GM19372 (cell line): ENCODE data around the gene TRPM1.

Experiments used
- ATAC-seq: cut with Tn5 transposase; IDR thresholded peaks from one replicate; pipeline ENCODE4 v1.9.1; 2021; ENCODE audit warnings: mild to moderate bottlenecking, low read depth, moderate library complexity; ENCODE audit not compliant: unreplicated experiment

TRPM1 gene

GRCh38 chr15:31024979-31025378 lies 76.5 kb downstream of the TRPM1 start:
- ATAC-seq: no peak

DNA sequence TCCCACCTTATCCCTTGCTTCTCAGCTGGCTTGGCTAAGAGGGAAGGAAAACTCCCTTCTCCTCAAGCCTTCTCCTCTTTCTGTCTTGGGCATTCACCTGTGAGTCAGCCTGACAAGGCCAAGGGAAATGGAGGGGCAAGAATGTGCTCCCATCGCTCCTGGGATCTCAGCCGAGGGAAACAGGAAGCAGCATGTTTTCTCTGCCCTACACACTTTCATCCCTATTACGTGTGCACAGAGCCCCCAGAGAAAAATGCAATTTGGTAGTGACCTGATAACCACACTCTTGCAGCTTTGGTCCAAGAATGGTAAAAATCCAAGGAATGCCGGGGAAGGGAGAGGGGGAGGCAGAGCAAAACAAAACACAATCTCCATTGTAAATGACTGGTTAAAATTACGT lies 77.2 kb downstream of the TRPM1 start:
- ATAC-seq: no peak

DNA sequence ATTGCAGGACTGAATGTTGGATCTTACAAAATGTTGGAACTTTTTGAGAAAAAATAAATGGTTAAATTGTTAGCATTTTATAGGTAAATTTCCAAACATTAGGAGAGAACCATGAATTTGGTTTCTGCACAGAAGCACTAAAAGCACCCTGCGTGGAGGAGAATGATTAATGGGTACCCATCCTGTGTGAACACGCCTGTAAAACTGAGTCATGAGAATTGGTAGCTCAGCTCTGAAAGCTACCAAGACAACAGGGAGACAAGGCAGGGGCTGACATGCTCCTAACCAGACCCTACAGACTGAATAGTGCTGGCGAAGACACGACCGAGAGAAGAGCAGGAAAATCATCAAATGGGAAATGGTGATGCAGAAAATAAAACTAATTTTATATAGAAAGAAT lies 77.7 kb downstream of the TRPM1 start:
- ATAC-seq: no peak

DNA sequence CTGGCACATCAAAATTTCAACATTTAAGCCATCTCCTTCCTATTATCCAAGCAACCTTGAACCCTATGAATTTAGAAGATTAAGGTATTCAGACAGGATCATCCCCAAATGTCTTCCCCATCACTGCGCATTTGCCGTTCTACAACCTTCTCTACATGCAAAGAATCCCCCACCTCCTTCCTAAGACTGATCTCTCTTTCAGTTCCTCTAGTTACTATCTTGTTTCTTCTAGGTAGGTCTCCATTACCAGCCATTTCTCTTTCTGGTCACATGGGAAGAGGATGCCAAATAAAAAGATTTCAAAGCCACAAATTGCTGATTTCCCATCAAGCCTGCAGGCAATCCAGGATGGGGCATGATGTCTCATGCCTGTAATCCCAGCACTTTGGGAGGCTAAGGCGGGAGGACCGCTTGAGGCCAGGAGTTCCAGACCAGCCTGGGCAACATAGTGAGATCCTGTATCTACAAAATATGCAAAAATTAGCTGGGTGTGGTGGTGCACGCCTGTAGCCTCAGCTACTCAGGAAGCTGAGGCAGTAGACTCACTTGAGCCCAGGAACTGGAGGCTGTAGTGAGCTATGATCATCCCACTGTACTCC lies 80.4 kb downstream of the TRPM1 start:
- ATAC-seq: no peak

DNA sequence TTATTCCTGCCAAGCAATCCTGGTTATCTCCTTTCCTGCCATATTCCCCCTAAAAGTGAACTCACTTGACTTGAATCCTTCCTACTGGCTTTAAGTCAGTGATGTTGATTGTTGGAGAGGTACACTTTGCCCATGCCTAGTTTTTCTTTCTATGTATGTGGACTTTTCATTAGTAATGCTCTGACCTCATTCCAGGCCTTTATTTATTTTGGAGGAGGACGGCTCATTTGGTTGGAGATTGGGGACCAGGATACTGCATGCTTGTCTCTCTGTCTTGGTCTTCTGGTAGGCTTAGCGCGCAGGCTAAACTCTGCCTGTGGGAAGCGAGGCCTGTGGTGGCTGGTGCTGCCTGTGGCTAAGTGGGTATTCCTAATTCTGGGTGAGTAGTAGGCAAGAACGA lies 81.0 kb downstream of the TRPM1 start:
- no peak for ATAC-seq

GRCh38 chr15:31019986-31020385 lies 81.5 kb downstream of the TRPM1 start:
- ATAC-seq: no peak

DNA sequence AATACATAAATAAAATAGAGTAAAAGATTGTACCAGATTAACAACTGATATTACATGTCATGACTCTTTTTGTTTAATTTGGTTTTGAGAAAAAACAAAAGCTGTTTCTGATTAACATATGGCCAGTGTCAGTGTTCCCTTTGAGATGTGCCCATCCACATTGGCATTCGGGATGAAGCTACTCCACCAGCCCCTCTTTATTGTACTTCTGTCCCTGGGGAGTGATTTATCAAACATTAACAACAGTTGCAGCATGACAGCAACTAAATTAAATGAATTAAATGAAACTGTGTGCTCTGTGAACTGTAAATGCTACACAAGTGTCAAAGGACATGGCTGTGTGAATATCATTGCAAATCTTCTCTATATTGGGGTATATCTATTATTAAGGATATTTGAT lies 84.2 kb downstream of the TRPM1 start:
- no peak for ATAC-seq

GRCh38 chr15:31016446-31016915 lies 85.0 kb downstream of the TRPM1 start:
- no peak for ATAC-seq

DNA sequence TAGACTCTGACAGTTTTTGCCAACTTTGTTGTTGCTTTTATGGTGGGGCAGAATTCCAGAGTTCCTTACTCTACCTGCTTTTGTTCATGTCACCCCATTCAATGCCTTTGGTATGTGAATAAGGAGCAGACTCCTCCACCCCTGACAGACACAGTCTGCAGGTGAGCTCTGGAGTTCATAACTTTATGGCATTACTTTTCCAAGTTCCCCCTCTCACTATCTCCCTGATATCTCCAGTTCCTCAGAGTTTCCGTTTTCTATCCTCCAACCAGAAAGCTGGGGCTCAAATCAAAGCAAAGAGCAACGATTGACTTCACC lies 87.0 kb downstream of the TRPM1 start:
- no peak for ATAC-seq

GRCh38 chr15:31013863-31014607 lies 87.5 kb downstream of the TRPM1 start:
- peak; percentile 65 for ATAC-seq

DNA sequence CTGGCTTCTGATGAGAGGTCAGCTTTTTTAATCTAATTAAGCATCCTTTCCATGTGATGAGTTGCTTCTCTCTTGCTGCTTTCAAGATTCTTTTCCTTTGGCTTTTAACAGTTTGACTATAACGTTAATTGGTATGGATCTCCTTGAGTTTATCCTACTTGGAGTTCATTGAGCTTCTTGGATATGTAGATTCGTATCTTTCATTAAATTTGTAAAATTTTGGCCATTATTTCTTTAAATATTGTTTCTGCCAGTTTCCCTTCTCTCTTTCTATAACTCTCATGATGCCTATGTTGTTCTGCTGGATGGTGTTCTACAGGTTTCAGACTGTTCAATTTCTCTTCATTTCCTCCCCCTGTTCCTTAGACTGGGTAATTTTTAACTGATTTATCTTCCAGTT lies 89.1 kb downstream of the TRPM1 start:
- no peak for ATAC-seq

GRCh38 chr15:31010036-31010435 lies 91.5 kb downstream of the TRPM1 start:
- no peak for ATAC-seq

DNA sequence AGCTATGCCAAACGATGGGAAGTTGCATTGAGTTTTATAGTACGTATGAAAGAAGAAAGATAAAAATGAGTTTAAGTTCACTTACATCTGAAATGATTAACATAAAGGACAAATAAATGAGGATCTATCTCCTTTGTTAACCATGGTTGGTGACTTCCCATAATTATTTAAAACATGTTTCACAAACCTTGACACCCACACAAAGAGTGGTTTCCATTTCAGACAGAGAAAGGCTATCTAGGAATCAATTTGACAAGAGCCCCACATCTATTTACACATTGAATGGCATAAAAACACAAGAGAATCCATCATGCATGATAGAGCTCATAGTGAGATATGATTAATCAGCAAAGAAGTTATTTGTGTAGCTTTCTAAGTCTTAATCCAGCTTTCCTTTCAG lies 95.9 kb downstream of the TRPM1 start:
- no peak for ATAC-seq

GRCh38 chr15:31004220-31004733 lies 97.2 kb downstream of the TRPM1 start:
- ATAC-seq: peak; percentile 88

DNA sequence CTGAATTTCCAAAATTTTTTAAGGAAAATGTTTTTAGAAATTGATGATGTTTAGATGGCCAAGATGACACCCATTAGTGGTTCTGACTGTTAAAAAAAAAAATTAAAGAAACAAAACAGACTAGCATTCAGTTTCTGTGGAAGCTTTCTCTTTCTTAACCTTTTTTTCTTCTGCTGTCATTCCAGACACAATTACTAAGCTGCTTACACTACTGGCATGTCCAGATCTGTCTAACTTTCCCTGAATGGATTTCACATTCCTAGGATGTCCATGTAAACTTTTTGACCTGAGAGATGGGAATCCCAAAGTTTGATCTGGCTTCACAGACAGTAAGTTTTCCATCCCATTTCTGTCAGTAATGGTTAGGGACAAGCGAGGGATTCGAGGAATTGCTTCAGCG lies 99.8 kb downstream of the TRPM1 start:
- no peak for ATAC-seq

GRCh38 chr15:30999729-31000128 lies 101.8 kb downstream of the TRPM1 start:
- no peak for ATAC-seq

GRCh38 chr15:30997270-30997669 lies 104.3 kb downstream of the TRPM1 start:
- ATAC-seq: no peak

DNA sequence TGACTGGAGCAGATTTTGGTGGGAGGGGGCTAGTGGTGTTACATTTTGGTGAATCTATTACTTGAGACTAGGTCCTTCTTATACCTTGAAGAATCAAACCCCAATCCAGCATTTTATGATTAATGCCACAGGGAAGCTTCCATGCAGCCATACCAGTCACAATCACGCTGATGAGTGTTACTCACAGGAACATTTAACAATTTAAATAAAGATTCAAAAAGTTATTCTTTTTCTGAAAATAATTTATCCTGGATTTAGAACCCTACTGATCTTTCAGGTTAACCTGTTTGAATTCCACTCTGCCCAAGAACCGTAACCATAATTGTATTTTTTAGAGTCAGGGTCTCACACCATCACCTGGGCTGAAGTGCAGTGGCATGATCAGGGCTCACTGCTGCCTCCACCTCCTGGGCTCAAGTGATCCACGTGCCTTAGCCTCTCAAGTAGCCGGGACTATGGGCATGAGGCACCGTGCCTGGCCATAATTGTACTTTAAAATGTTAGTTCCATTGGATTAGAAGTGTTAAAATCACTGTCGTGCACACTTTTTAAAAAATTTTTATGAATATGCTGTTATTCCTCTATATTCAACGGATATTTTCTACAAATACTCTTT lies 109.2 kb downstream of the TRPM1 start:
- ATAC-seq: no peak

GRCh38 chr15:30991255-30992235 lies 110.0 kb downstream of the TRPM1 start, which contains the start of gene MTMR10:
Gene MTMR10, minus strand, starts transcription at chr15:30991628. Its CDS starts 122 bp downstream, at chr15:30991506.
- peak; percentile 82 for ATAC-seq

- ATAC-seq: peak; percentile 6
These were observed 110.9 kb downstream of the TRPM1 start for GRCh38 chr15:30990446-30991254.
